Esophagus squamous epithelium (tissue), 5 donors: ENCODE measurements around the gene TFF2. TPM values are rescaled to one million over a fixed set of nuclear protein-coding genes. Genes with fewer than 3 reads are reported as not detected.

Source experiments
- DNase-seq: peaks from one replicate; lab custom pipeline; 2025; lab: John Stamatoyannopoulos, UW
- H3K27ac ChIP-seq, 4 donors: fragments of 200-600 bp; sonication (generic); one replicate each; pipeline ENCODE4 v1.5.1; 2016 to 2019; ENCODE audit warnings: mild to moderate bottlenecking in 1 of 4
- H3K27me3 ChIP-seq, 4 donors: fragments of 200-600 bp; sonication (generic); 1 replicate in 3 of 4; 2 replicates in 1 of 4; pipeline versions ENCODE4 v1.5.1 to v1.6.0; 2017 to 2021; ENCODE audit warnings: antibody characterized with exemption in 1 of 4
- H3K36me3 ChIP-seq, 3 donors: fragments of 200-600 bp; sonication (generic); one replicate each; pipeline ENCODE4 v1.5.1; 2016 to 2019
- H3K4me1 ChIP-seq, 3 donors: fragments of 200-600 bp; sonication (generic); one replicate each; pipeline ENCODE4 v1.5.1; 2017 to 2019
- H3K4me3 ChIP-seq, 4 donors: fragments of 200-600 bp; sonication (generic); 1 replicate in 3 of 4; 2 replicates in 1 of 4; pipeline ENCODE4 v1.5.1; 2016 to 2019; ENCODE audit warnings: mild to moderate bottlenecking in 2 of 4, moderate library complexity in 1 of 4
- H3K9me3 ChIP-seq, 3 donors: fragments of 200-600 bp; sonication (generic); one replicate each; pipeline ENCODE4 v1.5.1; 2016 to 2019
- CTCF ChIP-seq, 6 experiments: fragments of 450-650 bp in 4 of 6; fragments of 200-600 bp in 2 of 6; sonication (generic) in 2 of 6; IDR thresholded peaks; one replicate each; pipeline ENCODE4 v1.5.1; 2016 to 2019; ENCODE audit warnings: antibody characterized with exemption in 6 of 6, mild to moderate bottlenecking in 4 of 6, moderate library complexity in 4 of 6
- POLR2A ChIP-seq, 4 donors: fragments of 450-650 bp; IDR thresholded peaks; one replicate each; pipeline ENCODE4 v1.6.1; 2017; ENCODE audit warnings: antibody characterized with exemption in 4 of 4, mild to moderate bottlenecking in 4 of 4, moderate library complexity in 3 of 4
- WGBS, 2 donors: methylation state at CpG; one replicate each; pipeline ENCODE4 v1.1.5; 2018; 5-methylcytosine and 5-hydroxymethylcytosine counted together
- intact Hi-C: fragments of 100-400 bp; cut with DNase I; formaldehyde crosslinking; loops from one replicate; pipeline ENCODE4 v1.15.0; 2022
- total RNA-seq, 4 donors: library from RNA; depleted of rRNA; stranded (reverse); fragments of >200 nt; gene quantifications; one replicate each; pipeline ENCODE4 v1.1.0, GENCODE V29; 2016
- donor health status: DM: yes; HTN: yes; CAD: no.

Gene TFF2
- total RNA-seq, 4 donors from 2014 or later, result 1.7 TPM; not detected in 3

GRCh38 chr21:42304556-42305454, 46.0 kb downstream of the TFF2 start:
- H3K27ac ChIP-seq, result no peak overlapping the region
- peaks cover 3 to 18% (median 4%) of the 10 kb centered on the region in 3 donors for H3K4me1 ChIP-seq
- peaks cover 0 to 67% (median 0%) of the 10 kb centered on the region in 4 donors for H3K27me3 ChIP-seq
- TF ChIP-seq CTCF (IDR thresholded peaks at IDR 0.05), result no peak
- no peak for TF ChIP-seq POLR2A (IDR thresholded peaks at IDR 0.05)
- no peaks in the 10 kb centered on the region for H3K9me3 ChIP-seq
- intact Hi-C loops, result no loop called here
- no peaks in the 10 kb centered on the region for H3K36me3 ChIP-seq
- H3K4me3 ChIP-seq, result no peak overlapping the region
- DNase-seq, result no peak
- WGBS, 2 donors, result 72 to 76% methylated on average over 18 to 21 of the region's 22 CpGs

GRCh38 chr21:42303443-42303842, 47.4 kb downstream of the TFF2 start:
- H3K9me3 ChIP-seq, result no peaks in the 10 kb centered on the region
- no peaks in the 10 kb centered on the region for H3K36me3 ChIP-seq
- H3K27me3 ChIP-seq, result peaks cover 0 to 53% (median 0%) of the 10 kb centered on the region in 4 donors
- no peak overlapping the region for H3K4me3 ChIP-seq
- H3K27ac ChIP-seq, result no peak overlapping the region
- intact Hi-C loops, result no loop called here
- 67 to 69% methylated on average over 3 of the region's 3 CpGs for WGBS, 2 donors
- DNase-seq, result no peak
- TF ChIP-seq CTCF (IDR thresholded peaks at IDR 0.05) (no peak), POLR2A (IDR thresholded peaks at IDR 0.05) (no peak)
- peaks cover 0 to 16% (median 6%) of the 10 kb centered on the region in 3 donors for H3K4me1 ChIP-seq

GRCh38 chr21:42302794-42303193, 48.0 kb downstream of the TFF2 start:
- H3K9me3 ChIP-seq, result no peaks in the 10 kb centered on the region
- no peaks in the 10 kb centered on the region for H3K36me3 ChIP-seq
- H3K27ac ChIP-seq, result peak overlapping the region in 3 of 4 donors; percentile 25 to 67 (median 55)
- no peak for DNase-seq
- H3K4me1 ChIP-seq, result peaks cover 0 to 16% (median 6%) of the 10 kb centered on the region in 3 donors
- TF ChIP-seq POLR2A (IDR thresholded peaks at IDR 0.05), result no peak
- no peak for TF ChIP-seq CTCF (IDR thresholded peaks at IDR 0.05)
- no peak overlapping the region for H3K4me3 ChIP-seq
- intact Hi-C loops, result no loop called here
- peaks cover 0 to 47% (median 0%) of the 10 kb centered on the region in 4 donors for H3K27me3 ChIP-seq
- whole genome bisulfite sequencing, 2 donors, result 58 to 59% methylated on average over 3 to 6 of the region's 7 CpGs

- intact Hi-C loops, result no loop called here
- peak overlapping the region in 3 of 4 donors; percentile 25 to 67 (median 55) for H3K27ac ChIP-seq
- H3K4me1 ChIP-seq, result peaks cover 0 to 16% (median 6%) of the 10 kb centered on the region in 3 donors
- no peak overlapping the region for H3K4me3 ChIP-seq
- no peak for DNase-seq
- H3K36me3 ChIP-seq, result no peaks in the 10 kb centered on the region
- H3K27me3 ChIP-seq, result peaks cover 0 to 40% (median 0%) of the 10 kb centered on the region in 4 donors
- TF ChIP-seq CTCF (IDR thresholded peaks at IDR 0.05) (no peak), POLR2A (IDR thresholded peaks at IDR 0.05) (no peak)
- 63 to 100% methylated on average over 1 to 10 of the region's 12 CpGs for WGBS, 2 donors
- H3K9me3 ChIP-seq, result no peaks in the 10 kb centered on the region
Observed at GRCh38 chr21:42302076-42302650, 48.6 kb downstream of the TFF2 start.
